Measurements from ENCODE around the gene TMEM79. TPM values are rescaled to one million over a fixed set of nuclear protein-coding genes. Genes with fewer than 3 reads are reported as not detected.

Gene TMEM79
- total RNA-seq, 1 donor from 2014 or later = 9.4 TPM

- intact Hi-C loops (cut with micrococcal nuclease) = no loop called here
Observed at GRCh38 chr1:156262461-156263287, 21.5 kb upstream of the TMEM79 start.

- intact Hi-C loops (cut with micrococcal nuclease) = no loop called here
Observed at GRCh38 chr1:156263288-156263655, 20.9 kb upstream of the TMEM79 start.

- intact Hi-C loops (cut with micrococcal nuclease) = no loop called here
Observed at GRCh38 chr1:156266051-156266450, 18.1 kb upstream of the TMEM79 start.

- intact Hi-C loops (cut with micrococcal nuclease) = no loop called here
Observed at GRCh38 chr1:156268336-156268735, 15.8 kb upstream of the TMEM79 start.

GRCh38 chr1:156270314-156270713, 13.8 kb upstream of the TMEM79 start:
- intact Hi-C loops (cut with micrococcal nuclease) = no loop called here

GRCh38 chr1:156276532-156276931, 7.6 kb upstream of the TMEM79 start:
- intact Hi-C loops (cut with micrococcal nuclease) = no loop called here

DNA sequence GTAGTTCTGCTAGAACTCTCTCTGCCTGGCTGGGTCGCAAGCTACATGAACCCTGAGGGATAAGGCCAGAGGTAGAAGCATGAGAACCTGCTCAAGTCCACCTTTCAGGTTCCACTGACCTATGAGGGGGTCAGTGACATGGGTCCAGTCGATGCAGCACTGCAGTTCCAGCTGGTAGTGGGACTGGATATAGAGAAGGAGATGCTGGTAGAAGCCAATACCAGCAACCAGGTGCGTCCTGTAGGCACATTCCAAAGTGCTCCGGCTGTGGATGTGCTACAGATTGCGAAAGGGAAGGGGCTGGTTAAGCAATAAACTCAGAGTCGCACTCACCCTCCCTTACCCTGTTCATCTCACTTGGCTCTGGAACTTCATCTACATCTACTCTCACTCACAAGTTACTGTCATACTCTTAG, 7.2 kb upstream of the TMEM79 start:
- intact Hi-C loops (cut with micrococcal nuclease) = no loop called here

DNA sequence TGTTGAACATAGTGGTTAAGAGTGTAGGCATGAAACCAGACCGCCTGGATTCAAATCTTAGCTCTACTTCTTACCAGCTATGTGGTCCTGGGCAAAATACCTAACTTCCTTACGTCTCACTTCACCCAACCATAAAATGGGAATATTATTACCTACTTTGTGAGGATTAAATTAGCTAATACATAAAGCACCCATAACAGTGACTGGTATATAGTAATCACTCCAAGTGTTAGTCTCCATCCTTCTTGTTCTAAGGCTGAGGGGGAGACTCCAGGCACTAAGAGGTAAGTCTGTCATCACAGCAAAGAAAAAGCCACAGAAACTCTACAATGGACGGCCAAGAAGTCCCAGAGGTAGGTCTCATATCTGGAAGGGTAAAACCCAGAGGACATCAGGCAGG, 4.3 kb upstream of the TMEM79 start:
- intact Hi-C loops (cut with micrococcal nuclease) = no loop called here

- intact Hi-C loops (cut with micrococcal nuclease) = no loop called here
Observed at GRCh38 chr1:156281281-156281680, 2.8 kb upstream of the TMEM79 start.

DNA sequence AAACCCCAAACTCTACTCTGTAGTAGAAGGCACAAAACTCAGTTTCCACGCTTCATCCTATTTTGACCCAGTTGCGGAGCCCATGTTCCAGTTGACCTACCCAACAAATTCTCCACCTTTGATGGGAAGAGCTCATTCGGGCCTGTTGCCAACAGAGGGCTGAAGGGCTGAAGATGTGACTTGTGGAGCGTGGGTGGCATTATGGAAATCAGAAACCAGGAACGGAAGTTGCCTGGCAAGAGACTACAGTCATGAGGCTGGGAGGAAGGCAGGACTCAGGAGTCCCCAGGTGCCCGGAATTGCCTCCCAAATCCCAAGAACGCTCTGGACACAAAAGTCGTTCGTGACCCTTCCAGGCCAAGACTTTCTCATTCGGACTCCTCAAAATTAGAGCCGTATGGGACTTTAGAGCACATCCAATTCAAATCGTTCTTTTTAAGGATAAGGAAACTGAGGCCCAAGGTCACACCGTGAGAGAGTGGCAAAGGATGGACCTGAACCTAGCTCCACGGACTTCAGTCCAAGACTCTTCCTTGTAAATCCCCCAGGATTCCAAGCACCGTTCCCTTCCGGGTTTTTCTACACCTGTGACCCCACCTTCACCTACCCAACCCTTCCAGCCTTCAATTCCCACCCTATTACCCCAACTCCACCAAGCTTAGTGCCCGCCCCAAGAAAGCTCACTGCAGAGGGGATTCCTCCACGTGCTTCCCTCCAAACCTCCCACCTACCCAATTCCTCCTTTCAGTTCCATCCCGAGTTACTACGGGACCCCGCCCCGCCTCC, 2.2 kb upstream of the TMEM79 start:
- intact Hi-C loops (cut with micrococcal nuclease) = loop anchor here (1.0 to 2.0 kb wide), 5 partner anchors 56 to 459 kb away; partner anchors contain the start of genes CCT3, LAMTOR2, MRPL24 and TSACC

DNA sequence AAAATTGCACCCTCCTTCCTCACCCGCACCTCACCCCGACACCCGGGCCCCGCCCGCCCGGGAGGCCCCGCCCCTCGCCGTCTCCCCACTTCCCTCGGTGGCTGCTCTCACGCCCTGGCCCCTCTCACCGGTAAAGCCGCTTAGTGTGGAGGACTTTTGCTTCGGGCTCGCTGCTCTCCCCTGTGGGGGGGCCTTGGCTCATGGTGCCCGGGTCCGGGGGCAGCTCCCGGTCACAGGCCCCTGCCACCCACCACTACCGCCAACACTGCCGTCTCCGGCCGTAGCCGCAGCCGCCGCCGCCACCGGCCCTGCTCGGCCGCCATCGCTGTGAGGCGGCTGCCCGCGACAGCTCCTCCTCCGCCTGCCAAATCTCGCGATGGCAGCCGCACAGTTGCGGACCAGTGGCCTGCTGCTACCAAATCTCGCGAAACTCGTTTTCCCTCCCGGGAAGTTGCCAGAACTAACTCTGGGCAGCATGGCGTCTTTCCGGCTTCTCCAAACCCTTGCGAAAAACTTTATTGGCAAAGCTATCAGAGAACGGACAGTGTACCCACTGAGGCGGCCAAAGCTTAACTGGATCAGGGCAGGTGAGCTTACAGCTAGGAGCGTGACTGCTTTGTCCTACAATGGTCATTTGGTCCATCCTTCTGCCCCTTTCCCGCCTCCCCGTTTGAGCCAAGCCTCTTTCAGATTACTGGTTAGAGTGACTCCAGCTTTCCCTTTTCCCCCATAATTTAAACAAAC, 1.5 kb upstream of the TMEM79 start, which contains the start of gene SMG5:
Gene SMG5, minus strand, starts transcription at position 347 of the 744 bp plus-strand sequence. Its CDS starts 145 bp downstream, at position 202.
- intact Hi-C loops (cut with micrococcal nuclease) = loop anchor here (1.0 to 2.0 kb wide), 6 partner anchors 56 to 458 kb away; partner anchors contain the start of genes CCT3, LAMTOR2, MRPL24 and TSACC

DNA sequence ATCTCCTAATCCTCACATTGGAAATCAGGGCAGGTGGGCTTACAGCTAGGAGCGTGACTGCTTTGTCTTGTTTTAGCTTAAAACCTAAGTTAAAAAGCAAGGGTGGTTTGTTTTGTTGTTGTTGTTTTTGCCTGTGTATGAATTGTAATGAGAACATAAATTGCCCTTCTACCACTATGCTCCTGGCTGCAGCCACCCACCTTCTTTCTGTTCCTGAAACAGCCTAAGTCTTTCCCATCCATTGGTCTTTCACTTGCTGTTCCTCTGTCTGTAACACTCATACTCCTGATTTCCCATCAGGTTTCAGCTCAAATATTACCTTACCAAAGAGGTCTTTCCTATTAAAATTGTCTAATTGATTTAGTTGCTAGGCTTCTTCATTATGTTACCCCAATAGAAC, 604 bp upstream of the TMEM79 start:
- intact Hi-C loops (cut with micrococcal nuclease) = loop anchor here (1.0 to 2.0 kb wide), 3 partner anchors 90 to 457 kb away; partner anchors contain the start of genes LAMTOR2 and MRPL24

DNA sequence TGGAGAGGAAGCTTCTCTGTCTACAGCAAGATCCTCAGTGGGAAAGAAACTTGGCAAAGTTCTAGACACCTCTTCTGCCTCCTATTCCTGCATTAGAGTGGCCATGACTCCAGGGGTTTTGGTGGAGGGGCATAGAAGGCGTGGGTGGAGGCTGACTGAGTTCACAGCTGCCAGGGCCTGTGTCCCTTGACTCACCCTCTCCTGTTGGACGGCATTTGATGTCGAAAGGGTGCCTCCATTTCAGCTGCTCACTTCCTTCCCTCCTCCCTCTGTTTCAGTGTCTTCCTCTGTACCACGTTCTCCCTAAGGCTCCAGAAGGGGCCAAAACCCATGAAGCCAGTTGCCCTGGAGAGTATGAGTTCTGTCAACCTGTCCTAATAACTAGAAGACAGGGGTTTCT, 632 bp downstream of the TMEM79 start:
- intact Hi-C loops (cut with micrococcal nuclease) = no loop called here

DNA sequence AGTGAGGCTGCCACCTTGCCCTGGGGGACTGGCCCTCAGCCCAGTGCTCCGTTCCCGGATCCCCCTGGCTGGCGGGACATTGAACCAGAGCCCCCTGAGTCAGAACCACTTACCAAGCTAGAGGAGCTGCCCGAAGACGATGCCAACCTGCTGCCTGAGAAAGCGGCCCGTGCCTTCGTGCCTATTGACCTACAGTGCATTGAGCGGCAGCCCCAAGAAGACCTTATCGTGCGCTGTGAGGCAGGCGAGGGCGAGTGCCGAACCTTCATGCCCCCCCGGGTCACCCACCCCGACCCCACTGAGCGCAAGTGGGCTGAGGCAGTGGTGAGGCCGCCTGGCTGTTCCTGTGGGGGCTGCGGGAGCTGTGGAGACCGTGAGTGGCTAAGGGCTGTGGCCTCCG, 1.3 kb downstream of the TMEM79 start:
- intact Hi-C loops (cut with micrococcal nuclease) = no loop called here

DNA sequence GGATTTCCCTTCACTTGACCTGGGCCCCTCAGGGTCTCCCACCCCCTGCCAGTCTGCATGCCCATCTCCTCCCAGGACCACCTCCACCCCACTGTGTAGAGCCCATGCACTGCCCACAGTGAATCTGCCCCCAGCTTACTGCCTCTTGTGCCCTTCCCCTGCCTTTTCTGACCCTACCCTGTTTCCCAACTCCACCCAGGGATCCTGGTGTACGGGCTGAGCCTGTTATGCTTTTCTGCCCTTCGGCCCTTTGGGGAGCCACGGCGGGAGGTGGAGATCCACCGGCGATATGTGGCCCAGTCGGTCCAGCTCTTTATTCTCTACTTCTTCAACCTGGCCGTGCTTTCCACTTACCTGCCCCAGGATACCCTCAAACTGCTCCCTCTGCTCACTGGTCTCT, 1.9 kb downstream of the TMEM79 start:
- intact Hi-C loops (cut with micrococcal nuclease) = no loop called here

DNA sequence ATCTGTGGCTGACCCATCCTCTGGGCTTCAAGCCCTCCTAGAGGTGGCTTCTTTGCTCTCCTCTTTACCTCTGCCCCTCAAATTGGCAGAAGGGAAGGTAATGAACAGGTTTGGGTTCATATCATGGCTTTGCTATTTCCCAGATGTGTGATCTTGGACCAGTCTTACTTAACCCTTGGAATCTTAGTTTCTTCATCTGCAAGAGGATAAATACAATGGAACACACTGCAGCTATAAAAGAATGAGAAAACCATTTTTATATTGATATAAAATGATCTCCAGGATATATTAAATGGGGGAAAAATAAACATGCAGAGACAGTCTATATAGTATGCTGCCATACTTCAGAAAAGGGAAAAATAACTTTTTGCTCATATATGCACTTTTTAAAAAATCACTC, 5.7 kb downstream of the TMEM79 start:
- intact Hi-C loops (cut with micrococcal nuclease) = no loop called here

- intact Hi-C loops (cut with micrococcal nuclease) = no loop called here
Observed at GRCh38 chr1:156291226-156292061, 7.3 kb downstream of the TMEM79 start.

DNA sequence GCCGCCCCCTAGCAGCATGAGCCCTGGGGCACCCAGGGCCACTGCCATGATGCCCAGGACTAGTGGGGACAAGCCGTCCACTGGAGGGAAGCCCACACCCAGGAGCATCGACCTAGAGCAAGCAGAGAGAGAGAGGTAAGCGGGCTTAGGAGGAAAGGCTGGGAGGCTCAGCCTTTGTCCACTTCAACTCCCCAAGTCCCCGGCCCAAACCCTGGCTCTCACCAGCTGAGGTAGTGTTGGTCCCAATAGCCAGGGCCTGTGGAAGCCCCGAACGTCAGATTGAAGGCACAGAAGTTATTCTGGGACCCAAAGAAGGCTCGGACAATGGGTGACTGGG, 8.9 kb downstream of the TMEM79 start:
- intact Hi-C loops (cut with micrococcal nuclease) = no loop called here

DNA sequence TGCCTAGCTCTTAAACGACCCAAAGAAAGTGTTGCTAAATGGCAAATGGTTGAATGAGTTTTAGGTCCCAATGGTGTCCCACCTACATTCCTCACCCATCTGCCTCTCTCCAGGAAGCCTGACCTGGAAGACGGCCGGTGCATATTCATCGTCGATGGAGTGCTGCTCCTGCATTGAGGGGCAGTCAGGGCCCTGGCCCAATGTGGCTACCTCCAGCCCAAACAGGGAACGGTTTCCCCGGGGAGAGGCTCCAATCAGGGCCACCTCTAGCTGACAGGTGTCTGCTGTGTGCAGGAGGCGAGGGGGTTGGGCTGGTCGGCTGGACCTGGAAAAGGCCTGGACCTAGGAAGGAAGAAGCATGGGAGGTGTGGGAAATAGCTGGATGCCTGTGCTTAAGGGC, 9.8 kb downstream of the TMEM79 start:
- intact Hi-C loops (cut with micrococcal nuclease) = no loop called here

DNA sequence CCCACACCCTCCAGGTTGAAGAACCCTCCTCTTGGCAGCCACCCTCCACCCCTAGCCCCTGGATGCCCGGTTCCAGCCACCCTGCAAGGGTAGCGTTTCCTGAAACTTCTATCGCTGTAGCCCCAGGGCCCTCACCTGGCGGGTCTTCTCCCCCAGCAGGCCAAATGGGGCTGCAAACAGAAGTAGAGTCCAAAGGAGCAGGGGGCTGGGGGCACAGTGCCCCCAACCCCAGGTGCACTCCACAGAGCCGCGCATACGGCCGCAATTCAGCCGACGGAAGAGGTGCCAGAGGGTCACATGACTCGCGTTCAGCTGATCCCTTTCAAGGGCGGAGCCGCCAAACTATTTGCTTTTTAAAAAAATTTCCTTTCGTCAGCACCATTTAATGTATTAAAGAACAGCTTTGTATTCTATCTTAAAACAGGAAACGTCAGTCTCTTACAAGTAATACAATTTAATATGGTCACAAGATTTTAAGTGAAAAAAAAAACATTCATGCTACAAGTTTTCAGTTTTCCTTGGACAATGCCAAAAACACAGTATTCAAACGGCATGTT, 11.3 kb downstream of the TMEM79 start, which contains the start of gene GLMP:
Gene GLMP, minus strand, starts transcription at position 289 of the 557 bp plus-strand sequence. Its CDS starts 34 bp downstream, at position 255.
- intact Hi-C loops (cut with micrococcal nuclease) = no loop called here
